H1 (cell line): Measurements from ENCODE around the gene SLC16A8.

Source experiments
- ATF2 ChIP-seq: IDR thresholded peaks from 2 replicates; pipeline ENCODE4 v1.6.1; 2012; ENCODE audit warnings: low read length, inconsistent platforms
- CTCF ChIP-seq, 3 experiments: IDR thresholded peaks; 1 replicate in 2 of 3; 2 replicates in 1 of 3; pipeline versions ENCODE4 v1.5.1 to v1.6.1; 2011; ENCODE audit warnings: low read length in 3 of 3, mild to moderate bottlenecking in 3 of 3, inconsistent platforms in 2 of 3, low read depth in 1 of 3, moderate library complexity in 1 of 3; ENCODE audit not compliant: insufficient read depth in 1 of 3; ENCODE audit errors: control extremely low read depth in 1 of 3
- MAX ChIP-seq: IDR thresholded peaks from 2 replicates; pipeline ENCODE4 v1.6.1; 2012; ENCODE audit warnings: inconsistent platforms
- PHF8 ChIP-seq: fragments of 200-600 bp; sonication (generic); conservative IDR thresholded peaks from 2 replicates; pipeline ENCODE4 v1.7.1; 2012; ENCODE audit warnings: low read depth, mild to moderate bottlenecking, inconsistent platforms, low read length, moderate library complexity
- POLR2A ChIP-seq, 2 experiments: IDR thresholded peaks; 1 replicate in 1 of 2; 2 replicates in 1 of 2; pipeline ENCODE4 v1.6.1; 2011; ENCODE audit warnings: low read depth in 2 of 2, low read length in 2 of 2, mild to moderate bottlenecking in 2 of 2; ENCODE audit errors: control extremely low read depth in 1 of 2
- POLR2AphosphoS5 ChIP-seq: IDR thresholded peaks from 2 replicates; pipeline ENCODE4 v1.6.1; 2011; ENCODE audit warnings: low read depth, low read length

- TF ChIP-seq POLR2AphosphoS5 (no peak), ATF2 (no peak), CTCF (IDR thresholded peaks at IDR 0.05; ENCODE audit: control extremely low read depth in 1 of 3, insufficient read depth in 1 of 3, low read depth in 1 of 3, low read length in 3 of 3) (no peak), POLR2A (IDR thresholded peaks at IDR 0.05; ENCODE audit: control extremely low read depth in 1 of 2, low read depth in 2 of 2, low read length in 2 of 2) (no peak), PHF8 (no peak), MAX (no peak)
Observed at GRCh38 chr22:38042488-38042790, 41.5 kb downstream of the SLC16A8 start.
